ENCODE results near the gene SPACA7.

GRCh38 chr13:112370311-112370710 is 5.8 kb upstream of the SPACA7 start:
- TF ChIP-seq CTCF (IDR thresholded peaks at IDR 0.05) (no peak), EP300 (IDR thresholded peaks at IDR 0.05; ENCODE audit: low read depth) (no peak)
